ENCODE measurements around the gene MAP7D1.

Gene MAP7D1

GRCh38 chr1:36126797-36127500 lies 29.0 kb upstream of the MAP7D1 start:
- DNase-seq (ENCODE audit: low read depth): no peak

- no peak for DNase-seq (ENCODE audit: low read depth)
Observed at GRCh38 chr1:36128126-36128904, 27.6 kb upstream of the MAP7D1 start.

GRCh38 chr1:36128905-36129206 lies 27.1 kb upstream of the MAP7D1 start:
- DNase-seq (ENCODE audit: low read depth): no peak

- DNase-seq (ENCODE audit: low read depth): no peak
Observed at GRCh38 chr1:36132029-36132428, 23.9 kb upstream of the MAP7D1 start.

GRCh38 chr1:36133484-36133883 lies 22.5 kb upstream of the MAP7D1 start:
- no peak for DNase-seq (ENCODE audit: low read depth)

DNA sequence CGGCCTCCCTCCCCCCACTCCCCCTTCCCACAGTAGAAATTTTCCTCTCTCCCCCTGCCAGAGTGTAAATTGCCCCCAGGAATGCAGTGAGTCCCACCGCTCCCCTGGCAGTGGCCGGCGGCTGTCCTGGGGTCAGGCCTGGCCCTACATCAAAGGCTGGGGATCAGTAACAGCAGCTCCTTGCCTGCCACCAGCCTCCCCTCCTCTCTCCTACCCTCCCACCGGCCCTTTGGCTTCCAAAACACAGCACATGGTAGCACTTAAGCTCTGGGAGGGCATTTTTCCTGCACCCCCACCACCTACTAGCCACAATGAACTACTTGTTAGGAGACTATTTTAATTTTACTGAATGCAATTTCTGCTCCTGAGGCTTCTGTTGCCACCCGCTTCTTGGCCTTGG lies 21.9 kb upstream of the MAP7D1 start:
- DNase-seq (ENCODE audit: low read depth): no peak

GRCh38 chr1:36134505-36135329 lies 21.2 kb upstream of the MAP7D1 start:
- no peak for DNase-seq (ENCODE audit: low read depth)

- DNase-seq (ENCODE audit: low read depth): no peak
Observed at GRCh38 chr1:36135330-36135667, 20.7 kb upstream of the MAP7D1 start.

GRCh38 chr1:36135796-36136195 lies 20.2 kb upstream of the MAP7D1 start:
- DNase-seq (ENCODE audit: low read depth): no peak

- no peak for DNase-seq (ENCODE audit: low read depth)
Observed at GRCh38 chr1:36136535-36136934, 19.4 kb upstream of the MAP7D1 start.

GRCh38 chr1:36137226-36137625 lies 18.7 kb upstream of the MAP7D1 start:
- DNase-seq (ENCODE audit: low read depth): no peak

- DNase-seq (ENCODE audit: low read depth): no peak
Observed at GRCh38 chr1:36137776-36138175, 18.2 kb upstream of the MAP7D1 start.

DNA sequence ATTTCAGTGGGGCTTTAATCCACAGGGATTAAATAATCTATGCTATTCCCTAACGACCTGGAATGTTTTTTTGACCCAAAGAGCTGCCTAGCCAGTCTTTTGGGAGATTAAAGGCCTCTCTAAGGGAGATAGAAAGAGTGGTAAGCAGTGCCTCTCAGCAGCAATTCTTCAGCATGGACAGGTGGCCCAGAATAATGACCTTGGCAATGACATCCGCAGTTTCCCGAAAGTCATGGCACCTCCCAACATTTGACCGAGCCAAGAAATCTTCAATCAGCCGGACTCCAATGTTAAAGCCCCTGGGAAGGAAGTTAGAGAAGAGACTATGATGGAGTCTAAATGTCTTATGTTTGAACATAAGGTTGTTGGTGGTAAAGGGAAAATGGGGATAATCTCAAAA lies 16.4 kb upstream of the MAP7D1 start:
- DNase-seq (ENCODE audit: low read depth): no peak

- DNase-seq (ENCODE audit: low read depth): no peak
Observed at GRCh38 chr1:36142121-36142520, 13.8 kb upstream of the MAP7D1 start.

GRCh38 chr1:36143424-36143823 lies 12.5 kb upstream of the MAP7D1 start:
- no peak for DNase-seq (ENCODE audit: low read depth)

- DNase-seq (ENCODE audit: low read depth): no peak
Observed at GRCh38 chr1:36144413-36144812, 11.5 kb upstream of the MAP7D1 start.

DNA sequence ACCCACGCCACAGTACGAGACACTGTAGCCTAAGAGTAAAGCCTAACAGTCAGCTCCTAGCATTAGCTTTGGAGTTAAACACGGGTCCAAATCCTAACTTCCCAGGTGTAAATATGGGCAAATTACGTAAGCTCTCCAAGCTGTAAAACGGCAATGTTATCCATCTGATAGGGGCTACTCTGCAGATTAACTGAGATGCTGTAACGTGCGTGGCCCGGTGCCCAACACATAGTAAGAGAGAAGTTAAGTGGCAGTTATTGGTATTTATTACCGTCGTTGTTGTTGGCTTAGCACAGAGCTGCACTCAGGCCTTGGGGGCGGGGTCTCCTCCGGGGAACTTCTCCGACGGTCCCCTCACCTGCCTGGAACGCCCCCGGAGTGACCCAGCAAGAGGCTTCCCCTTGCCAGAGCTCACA lies 7.1 kb upstream of the MAP7D1 start:
- DNase-seq (ENCODE audit: low read depth): no peak

- peak; percentile 100 for DNase-seq (ENCODE audit: low read depth)
Observed at GRCh38 chr1:36149237-36149972, 6.6 kb upstream of the MAP7D1 start, which contains the start of gene TRAPPC3. Gene TRAPPC3 (minus strand): TSS chr1:36149486. CDS start chr1:36149378, 108 bp downstream.

- no peak for DNase-seq (ENCODE audit: low read depth)
Observed at GRCh38 chr1:36149973-36150295, 6.0 kb upstream of the MAP7D1 start.

DNA sequence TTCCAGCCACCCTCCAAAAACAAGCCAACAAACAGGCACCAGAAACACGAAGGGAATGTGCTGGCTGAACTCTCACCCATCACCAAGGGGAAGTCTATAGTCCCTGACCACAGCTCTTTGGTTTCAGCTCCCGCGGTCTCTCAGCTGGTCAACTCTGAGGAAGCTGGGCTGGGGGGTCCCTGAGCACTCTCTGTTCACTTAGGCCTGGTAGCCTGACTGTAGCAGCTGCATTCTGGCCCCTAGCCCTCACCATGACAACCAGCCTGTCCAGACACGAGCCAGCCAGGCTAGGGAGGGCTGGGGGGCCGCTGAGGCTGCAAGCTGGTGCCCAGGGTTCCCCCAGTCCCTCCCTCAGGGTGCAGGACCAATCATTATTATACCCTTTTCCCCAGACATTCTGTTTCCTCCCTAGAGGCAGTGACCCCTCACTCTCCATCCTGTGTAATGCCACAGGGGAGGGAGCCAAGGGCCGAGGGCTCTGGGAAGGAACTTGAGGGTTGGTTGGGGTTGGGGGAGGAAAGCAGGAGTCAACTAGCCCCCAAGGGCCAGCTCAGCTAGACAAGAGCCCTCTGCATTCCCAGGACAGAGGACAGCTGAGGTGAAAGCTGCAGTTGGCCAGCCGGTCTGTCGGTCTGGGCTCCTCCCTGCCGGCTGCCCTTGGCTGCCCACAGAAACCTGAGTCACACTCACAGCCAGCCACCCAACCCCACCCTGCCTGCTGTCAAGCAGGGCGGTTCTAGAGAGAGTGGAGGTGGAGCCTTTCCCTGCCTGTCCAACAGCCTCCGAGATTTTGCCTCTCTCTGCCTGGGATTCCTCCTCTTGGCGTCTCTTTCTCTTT lies 5.4 kb upstream of the MAP7D1 start:
- DNase-seq (ENCODE audit: low read depth): peak; percentile 62

DNA sequence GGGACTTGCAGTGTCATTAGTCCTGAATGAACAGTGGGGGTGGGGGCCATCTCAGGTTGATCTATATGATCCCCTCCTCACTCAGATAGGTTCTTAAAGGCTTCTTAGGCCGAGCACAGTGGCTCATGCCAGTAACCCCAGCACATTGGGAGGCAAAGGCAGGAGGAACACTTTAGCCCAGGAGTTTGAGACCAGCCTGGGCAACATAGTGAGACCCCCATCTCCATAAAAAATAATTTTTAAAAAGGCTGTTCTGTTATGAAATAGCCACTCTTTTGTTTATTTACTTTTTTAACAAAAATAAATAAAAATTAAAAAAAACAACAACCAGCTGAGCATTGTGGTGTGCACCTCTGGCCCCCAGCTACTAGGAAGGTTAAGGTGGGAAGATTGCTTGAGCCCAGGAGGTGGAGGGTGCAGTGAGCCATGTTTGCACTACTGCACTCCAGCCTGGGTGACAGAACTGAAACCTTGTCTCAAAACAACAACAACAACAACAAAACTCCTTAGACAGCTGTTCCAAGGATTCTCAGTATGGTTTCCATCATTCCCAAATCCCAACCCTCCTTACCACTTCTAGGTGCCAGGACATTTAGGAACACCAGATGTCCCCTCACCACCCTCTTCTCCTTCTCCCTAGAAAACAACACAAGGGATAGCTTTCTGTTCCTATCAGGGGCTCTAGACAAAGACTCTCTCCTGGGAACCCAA lies 4.7 kb upstream of the MAP7D1 start:
- no peak for DNase-seq (ENCODE audit: low read depth)

Data from stimulated activated CD8-positive, alpha-beta memory T cell treated with anti-CD3 and anti-CD28 coated beads, Interleukin-4, amount 100 ng/mL, for 24 hours (primary cell).